Stimulated activated CD8-positive, alpha-beta memory T cell treated with anti-CD3 and anti-CD28 coated beads, Interleukin-4, amount 100 ng/mL, for 24 hours (primary cell): Measurements from ENCODE around the gene SRP9.
"Not testable (repeated sequence)": the region's sequence is repeated elsewhere in the genome, so short reads cannot be mapped to it uniquely, and the experiment has no call there.

ENCODE experiments used
- DNase-seq: peaks from one replicate; pipeline ENCODE4 v3.0.0-alpha.2; 2020; ENCODE audit warnings: low read depth

Gene SRP9

GRCh38 chr1:225776294-225776693 lies 1.3 kb upstream of the SRP9 start:
- no peak for DNase-seq

- no peak for DNase-seq
Measured at GRCh38 chr1:225777058-225777582, 506 bp upstream of the SRP9 start.

- DNase-seq, result no peak
Measured at GRCh38 chr1:225778337-225778669, 677 bp downstream of the SRP9 start.

- not testable (repeated sequence) for DNase-seq
Measured at GRCh38 chr1:225779165-225779564, 1.5 kb downstream of the SRP9 start.

- DNase-seq, result no peak
Measured at GRCh38 chr1:225780134-225780533, 2.5 kb downstream of the SRP9 start.

- no peak for DNase-seq
Measured at GRCh38 chr1:225780630-225781029, 3.0 kb downstream of the SRP9 start.

- not testable (repeated sequence) for DNase-seq
Measured at GRCh38 chr1:225789142-225789541, 11.5 kb downstream of the SRP9 start.

- no peak for DNase-seq
Measured at GRCh38 chr1:225794954-225795353, 17.3 kb downstream of the SRP9 start.

- DNase-seq, result not testable (repeated sequence)
Measured at GRCh38 chr1:225796097-225796496, 18.5 kb downstream of the SRP9 start.

- not testable (repeated sequence) for DNase-seq
Measured at GRCh38 chr1:225801146-225801545, 23.5 kb downstream of the SRP9 start.

- no peak for DNase-seq
Measured at GRCh38 chr1:225806249-225806648, 28.6 kb downstream of the SRP9 start.

GRCh38 chr1:225806736-225807135 lies 29.1 kb downstream of the SRP9 start:
- DNase-seq, result not testable (repeated sequence)

GRCh38 chr1:225808136-225808535 lies 30.5 kb downstream of the SRP9 start:
- DNase-seq, result no peak

GRCh38 chr1:225809842-225810578 lies 32.4 kb downstream of the SRP9 start, which contains the start of gene EPHX1:
EPHX1 (plus strand) TSS chr1:225810124; CDS start chr1:225828730, 18,606 bp downstream.
- peak; percentile 75 for DNase-seq

- DNase-seq, result not testable (repeated sequence)
Measured at GRCh38 chr1:225810579-225811538, 33.2 kb downstream of the SRP9 start.

- no peak for DNase-seq
Measured at GRCh38 chr1:225811622-225812487, 34.2 kb downstream of the SRP9 start.

GRCh38 chr1:225812488-225813213 lies 35.0 kb downstream of the SRP9 start:
- no peak for DNase-seq

- no peak for DNase-seq
Measured at GRCh38 chr1:225813214-225813964, 35.8 kb downstream of the SRP9 start.

- no peak for DNase-seq
Measured at GRCh38 chr1:225814381-225814780, 36.8 kb downstream of the SRP9 start.

- DNase-seq, result not testable (repeated sequence)
Measured at GRCh38 chr1:225815090-225815489, 37.5 kb downstream of the SRP9 start.
